Heart right ventricle (tissue), 16 donors: ENCODE measurements around the gene U2AF2. TPM values are rescaled to one million over a fixed set of nuclear protein-coding genes. Genes with fewer than 3 reads are reported as not detected.

Experiments
- ATAC-seq, 8 donors: fragments of 200-7000 bp; cut with Tn5 transposase; one replicate each; pipeline ENCODE4 v1.9.1; 2020; ENCODE audit warnings: mild to moderate bottlenecking in 8 of 8, moderate library complexity in 8 of 8, moderate number of reproducible peaks in 1 of 8
- DNase-seq, 2 donors: peaks; one replicate each; pipeline ENCODE4 v3.0.0-alpha.2; 2020
- H3K27ac ChIP-seq, 10 donors: fragments of 200-600 bp; sonication (generic) in 2 of 10; one replicate each; pipeline versions ENCODE4 v1.5.0 to v1.8.0; 2020 to 2022; ENCODE audit warnings: mild to moderate bottlenecking in 3 of 10
- H3K27me3 ChIP-seq, 7 donors: fragments of 200-600 bp; one replicate each; pipeline ENCODE4 v1.8.0; 2021 to 2022; ENCODE audit warnings: mild to moderate bottlenecking in 2 of 7
- H3K36me3 ChIP-seq, 9 donors: fragments of 200-600 bp; sonication (generic) in 1 of 9; one replicate each; pipeline versions ENCODE4 v1.5.0 to v1.8.0; 2020 to 2022; ENCODE audit warnings: mild to moderate bottlenecking in 2 of 9
- H3K4me1 ChIP-seq, 9 donors: fragments of 200-600 bp; sonication (generic) in 1 of 9; one replicate each; pipeline versions ENCODE4 v1.5.0 to v1.8.0; 2020 to 2022; ENCODE audit warnings: mild to moderate bottlenecking in 4 of 9
- H3K4me3 ChIP-seq, 10 donors: fragments of 200-600 bp; sonication (generic) in 2 of 10; one replicate each; pipeline versions ENCODE4 v1.5.0 to v1.8.0; 2020 to 2022; ENCODE audit warnings: mild to moderate bottlenecking in 7 of 10, moderate library complexity in 2 of 10
- H3K9me3 ChIP-seq, 11 donors: fragments of 200-600 bp in 10 of 11; sonication (generic) in 2 of 11; one replicate each; pipeline versions ENCODE4 v1.5.0 to v1.8.0; 2013 to 2022; ENCODE audit warnings: mild to moderate bottlenecking in 2 of 11, control low read depth in 1 of 11, moderate library complexity in 1 of 11
- CTCF ChIP-seq, 9 donors: fragments of 200-600 bp; sonication (generic) in 2 of 9; IDR thresholded peaks; one replicate each; pipeline versions ENCODE4 v1.5.0 to v1.8.0; 2021 to 2022; ENCODE audit warnings: antibody characterized with exemption in 9 of 9, mild to moderate bottlenecking in 5 of 9, moderate library complexity in 1 of 9
- WGBS, 2 donors: extraction: QIAGEN DNeasy Blood & Tissue Kit; methylation state at CpG; one replicate each; pipeline ENCODE4 v1.1.7; 2013; ENCODE audit warnings: inconsistent platforms in 1 of 2; 5-methylcytosine and 5-hydroxymethylcytosine counted together
- intact Hi-C, 10 donors: fragments of 100-400 bp; cut with DNase I; formaldehyde crosslinking; loops; one replicate each; pipeline versions ENCODE4 v1.11.1 to v1.14.2; 2022
- polyA plus RNA-seq, 2 donors: library from polyadenylated mRNA; stranded (reverse); fragments of 200-250 nt; gene quantifications; one replicate each; pipeline ENCODE4 v1.2.3, GENCODE V29; 2013
- total RNA-seq, 10 donors: library from RNA; stranded (reverse); fragmentation: NEBNext Ultra II Directional in 3 of 10; extraction: Animal tissue kit (Norgen Biotek cat#: 25700) in 3 of 10; gene quantifications; one replicate each; pipeline versions ENCODE4 v1.2.1 to v1.2.4, GENCODE V29; 2021 to 2023
- donor health status: Arrhythmogenic right ventricular cardiomyopathy.
- donor health status: ischemic (EF 13 %, LVEDD 7.1; RV severe dilation, severe dysfunction).
- donor health status: healthy with polysubstance abuse.
- donor health status: DM: no; HTN: yes; CAD: no.
- donor health status: DM: no; HTN: no; CAD: no.
- donor health status: ischemic (EF 25% LVEDD 6.9; RV normal size, moderate dysfunction).
- donor health status: ischemic (EF 25% LVEDD 5.7; RV mildly dilated, moderate dysfunction).
- donor health status: healthy.
- donor health status: DM: yes; HTN: yes; CAD: no.
- donor health status: Ischemic cardiomyopathy.
- donor health status: ischemic (EF 35%, LVEDD 5.7; RV mildly dilated, moderate dysfunction).
- donor health status: nonischemic (EF 11% LVEDD 7.7; RV severe dilation, severe dysfunction).
- donor health status: DM: yes; HTN: yes; CAD: no.
- donor health status: PGD.
- donor health status: ischemic (EF 29% LVEDD 5.4; RV normal size, mild dysfunction).
- donor health status: nonischemic (EF 23%, LVEDD 6.1; RV moderate dilation, normal function).

U2AF2 gene
- total and polyA plus RNA-seq, 12 donors, result 64.1 to 100 (median 74.4) TPM

- H3K4me1 ChIP-seq, result peaks cover 0 to 37% (median 8%) of the 10 kb centered on the region in 9 donors
- peaks cover 0 to 99% (median 45%) of the 10 kb centered on the region in 9 donors for H3K36me3 ChIP-seq
- no peak overlapping the region for H3K27ac ChIP-seq
- DNase-seq, result no peak
- ATAC-seq, result no peak
- no peaks in the 10 kb centered on the region for H3K9me3 ChIP-seq
- TF ChIP-seq CTCF (IDR thresholded peaks at IDR 0.05), result no peak
- intact Hi-C loops, result no loop called here
- H3K4me3 ChIP-seq, result no peak overlapping the region
- H3K27me3 ChIP-seq, result no peaks in the 10 kb centered on the region
- 96% methylated on average over 60 of the region's 60 CpGs for WGBS, 2 donors
Observed at GRCh38 chr19:55684946-55685681, 30.3 kb downstream of the U2AF2 start.

- no peak for DNase-seq
- no peak overlapping the region for H3K4me3 ChIP-seq
Observed at GRCh38 chr19:55685776-55686175, 30.9 kb downstream of the U2AF2 start.

GRCh38 chr19:55686311-55687050, 31.6 kb downstream of the U2AF2 start:
- Histone ChIP-seq H3K4me1 (peaks cover 0 to 26% (median 3%) of the 10 kb centered on the region in 9 donors), H3K27ac (no peak overlapping the region), H3K36me3 (peaks cover 0 to 99% (median 49%) of the 10 kb centered on the region in 9 donors), H3K9me3 (no peaks in the 10 kb centered on the region), H3K4me3 (no peak overlapping the region), H3K27me3 (no peaks in the 10 kb centered on the region)
- no peak for DNase-seq
- WGBS, 2 donors, result 85 to 87% methylated on average over 29 of the region's 29 CpGs
- intact Hi-C loops, result no loop called here
- no peak for TF ChIP-seq CTCF (IDR thresholded peaks at IDR 0.05)
- ATAC-seq, result no peak

More at GRCh38 chr19:55685776-55686175, 30.9 kb downstream of the U2AF2 start:
- 92 to 98% methylated on average over 6 of the region's 6 CpGs for WGBS, 2 donors
- Histone ChIP-seq H3K36me3 (peaks cover 0 to 99% (median 51%) of the 10 kb centered on the region in 9 donors), H3K27ac (no peak overlapping the region), H3K4me1 (peaks cover 0 to 30% (median 5%) of the 10 kb centered on the region in 9 donors), H3K9me3 (no peaks in the 10 kb centered on the region), H3K27me3 (no peaks in the 10 kb centered on the region)
- intact Hi-C loops, result no loop called here
- ATAC-seq, result no peak
- TF ChIP-seq CTCF (IDR thresholded peaks at IDR 0.05), result no peak

GRCh38 chr19:55687281-55688201, 32.7 kb downstream of the U2AF2 start:
- ATAC-seq, result no peak
- no peak overlapping the region for H3K27ac ChIP-seq
- WGBS, 2 donors, result 90 to 95% methylated on average over 22 of the region's 22 CpGs
- DNase-seq, result no peak
- H3K36me3 ChIP-seq, result peaks cover 0 to 99% (median 48%) of the 10 kb centered on the region in 9 donors
- no peak for TF ChIP-seq CTCF (IDR thresholded peaks at IDR 0.05)
- no peak overlapping the region for H3K4me3 ChIP-seq
- H3K4me1 ChIP-seq, result peaks cover 0 to 26% (median 0%) of the 10 kb centered on the region in 9 donors
- no peaks in the 10 kb centered on the region for H3K9me3 ChIP-seq
- H3K27me3 ChIP-seq, result no peaks in the 10 kb centered on the region
- intact Hi-C loops, result no loop called here
